Heart left ventricle (tissue), 16 donors: ENCODE measurements around the gene DNAJC8. TPM values are rescaled to one million over a fixed set of nuclear protein-coding genes. Genes with fewer than 3 reads are reported as not detected.

Experiments used
- ATAC-seq, 4 donors: fragments of 200-7000 bp; cut with Tn5 transposase; one replicate each; pipeline ENCODE4 v1.9.1; 2020 to 2022; ENCODE audit warnings: moderate library complexity in 4 of 4, mild to moderate bottlenecking in 3 of 4, moderate number of reproducible peaks in 1 of 4
- DNase-seq, 5 donors: peaks; one replicate each; pipeline ENCODE4 v3.0.0-alpha.2; 2020
- H3K27ac ChIP-seq, 12 donors: fragments of 200-600 bp; sonication (generic) in 4 of 12; one replicate each; pipeline versions ENCODE4 v1.5.0 to v1.8.0; 2016 to 2022; ENCODE audit warnings: mild to moderate bottlenecking in 2 of 12
- H3K27me3 ChIP-seq, 9 donors: fragments of 200-600 bp; sonication (generic) in 2 of 9; one replicate each; pipeline versions ENCODE4 v1.5.1 to v1.8.0; 2016 to 2022; ENCODE audit warnings: mild to moderate bottlenecking in 3 of 9
- H3K36me3 ChIP-seq, 9 donors: fragments of 200-600 bp; sonication (generic) in 2 of 9; one replicate each; pipeline versions ENCODE4 v1.5.0 to v1.8.0; 2018 to 2022; ENCODE audit warnings: mild to moderate bottlenecking in 2 of 9
- H3K4me1 ChIP-seq, 12 donors: fragments of 200-600 bp; sonication (generic) in 4 of 12; one replicate each; pipeline versions ENCODE4 v1.5.0 to v1.8.0; 2016 to 2022; ENCODE audit warnings: mild to moderate bottlenecking in 3 of 12
- H3K4me3 ChIP-seq, 12 donors: fragments of 200-600 bp; sonication (generic) in 4 of 12; one replicate each; pipeline versions ENCODE4 v1.5.0 to v1.8.0; 2017 to 2022; ENCODE audit warnings: mild to moderate bottlenecking in 9 of 12, moderate library complexity in 4 of 12
- H3K9me3 ChIP-seq, 12 donors: fragments of 200-600 bp; sonication (generic) in 4 of 12; one replicate each; pipeline versions ENCODE4 v1.5.0 to v1.8.0; 2016 to 2022; ENCODE audit warnings: mild to moderate bottlenecking in 1 of 12
- CTCF ChIP-seq, 12 donors: fragments of 200-600 bp; sonication (generic) in 4 of 12; IDR thresholded peaks; one replicate each; pipeline versions ENCODE4 v1.5.0 to v1.8.0; 2018 to 2022; ENCODE audit warnings: antibody characterized with exemption in 12 of 12, mild to moderate bottlenecking in 5 of 12
- POLR2A ChIP-seq, 2 donors: fragments of 450-650 bp; IDR thresholded peaks; one replicate each; pipeline ENCODE4 v1.6.1; 2017; ENCODE audit warnings: antibody characterized with exemption in 2 of 2, mild to moderate bottlenecking in 2 of 2, moderate library complexity in 2 of 2
- WGBS, 4 donors: extraction: QIAGEN DNeasy Blood & Tissue Kit in 2 of 4; methylation state at CpG; one replicate each; pipeline versions ENCODE4 v1.1.5 to v1.1.7; 2013 to 2018; 5-methylcytosine and 5-hydroxymethylcytosine counted together
- intact Hi-C, 10 donors: fragments of 100-400 bp; cut with DNase I; formaldehyde crosslinking; loops; one replicate each; pipeline versions ENCODE4 v1.11.1 to v1.14.2; 2022
- polyA plus RNA-seq, 2 donors: library from polyadenylated mRNA; stranded (reverse); fragments of 200-250 nt; gene quantifications; one replicate each; pipeline ENCODE4 v1.2.3, GENCODE V29; 2013
- total RNA-seq, 9 donors: library from RNA; depleted of rRNA in 2 of 9; stranded (reverse); fragments of >200 nt in 2 of 9; fragmentation: NEBNext Ultra II Directional in 3 of 9; extraction: Animal tissue kit (Norgen Biotek cat#: 25700) in 3 of 9; gene quantifications; one replicate each; pipeline versions ENCODE4 v1.1.0 to v1.2.4, GENCODE V29; 2016 to 2023
- donor health status: ischemic (EF 13 %, LVEDD 7.1; RV severe dilation, severe dysfunction).
- donor health status: healthy with polysubstance abuse.
- donor health status: DM: no; HTN: yes; CAD: no.
- donor health status: DM: no; HTN: no; CAD: no.
- donor health status: ischemic (EF 25% LVEDD 6.9; RV normal size, moderate dysfunction).
- donor health status: ischemic (EF 25% LVEDD 5.7; RV mildly dilated, moderate dysfunction).
- donor health status: healthy.
- donor health status: DM: yes; HTN: yes; CAD: no.
- donor health status: ischemic (EF 35%, LVEDD 5.7; RV mildly dilated, moderate dysfunction).
- donor health status: nonischemic (EF 11% LVEDD 7.7; RV severe dilation, severe dysfunction).
- donor health status: DM: yes; HTN: yes; CAD: no.
- donor health status: PGD.
- donor health status: ischemic (EF 29% LVEDD 5.4; RV normal size, mild dysfunction).
- donor health status: nonischemic (EF 23%, LVEDD 6.1; RV moderate dilation, normal function).

DNAJC8 gene
- total and polyA plus RNA-seq, 11 donors, result 47.1 to 84.9 (median 58.4) TPM

GRCh38 chr1:28200234-28200873 is 32.5 kb downstream of the DNAJC8 start:
- peak overlapping the region in 1 of 12 donors; percentile 54 for H3K27ac ChIP-seq
- intact Hi-C loops, result loop anchor here in 2 of 10 donors (10.0 kb wide), 2 partner anchors 336 to 346 kb away; no protein-coding TSS in a partner anchor
- peaks cover 0 to 34% (median 1%) of the 10 kb centered on the region in 12 donors for H3K4me1 ChIP-seq
- WGBS, 4 donors, result 93 to 96% (median 94%) methylated on average over 6 of the region's 6 CpGs
- TF ChIP-seq POLR2A (IDR thresholded peaks at IDR 0.05) (no peak), CTCF (IDR thresholded peaks at IDR 0.05) (no peak)
- no peaks in the 10 kb centered on the region for H3K27me3 ChIP-seq
- peaks cover 9 to 76% (median 73%) of the 10 kb centered on the region in 9 donors for H3K36me3 ChIP-seq
- no peak overlapping the region for H3K4me3 ChIP-seq
- DNase-seq (no peak), ATAC-seq (no peak)
- H3K9me3 ChIP-seq, result no peaks in the 10 kb centered on the region

- ATAC-seq, result peak in 1 of 4 donors; percentile 36
These were observed 33.2 kb downstream of the DNAJC8 start for GRCh38 chr1:28199328-28200233.

GRCh38 chr1:28197682-28198415 is 35.0 kb downstream of the DNAJC8 start:
- Histone ChIP-seq H3K4me1 (peaks cover 0 to 34% (median 2%) of the 10 kb centered on the region in 12 donors), H3K9me3 (no peaks in the 10 kb centered on the region), H3K4me3 (no peak overlapping the region), H3K27me3 (no peaks in the 10 kb centered on the region), H3K36me3 (peaks cover 5 to 51% (median 48%) of the 10 kb centered on the region in 9 donors), H3K27ac (no peak overlapping the region)
- no peak for ATAC-seq
- WGBS, 4 donors, result 93 to 95% (median 94%) methylated on average over 12 of the region's 12 CpGs
- TF ChIP-seq CTCF (IDR thresholded peaks at IDR 0.05), result no peak
- no peak for TF ChIP-seq POLR2A (IDR thresholded peaks at IDR 0.05)
- intact Hi-C loops, result loop anchor here in 1 of 10 donors (10.0 kb wide), 1 partner anchor 333 kb away; no protein-coding TSS in a partner anchor
- no peak for DNase-seq

More at GRCh38 chr1:28199328-28200233, 33.2 kb downstream of the DNAJC8 start:
- intact Hi-C loops, result loop anchor here in 3 of 10 donors (10.0 kb wide), 2 partner anchors 335 to 345 kb away; no protein-coding TSS in a partner anchor
- Histone ChIP-seq H3K27me3 (no peaks in the 10 kb centered on the region), H3K9me3 (no peaks in the 10 kb centered on the region), H3K36me3 (peaks cover 9 to 69% (median 66%) of the 10 kb centered on the region in 9 donors), H3K4me1 (peaks cover 0 to 34% (median 1%) of the 10 kb centered on the region in 12 donors), H3K4me3 (no peak overlapping the region), H3K27ac (peak overlapping the region in 1 of 12 donors; percentile 54)
- TF ChIP-seq POLR2A (IDR thresholded peaks at IDR 0.05) (no peak), CTCF (IDR thresholded peaks at IDR 0.05) (no peak)
- DNase-seq, result no peak
- WGBS, 4 donors, result 86 to 92% (median 88%) methylated on average over 8 of the region's 8 CpGs
